Measurements from ENCODE around the gene GRSF1. TPM values are rescaled to one million over a fixed set of nuclear protein-coding genes. Genes with fewer than 3 reads are reported as not detected.

GRSF1 gene
- total and polyA plus RNA-seq, 12 donors: 35.6 to 149 (median 92.5) TPM

- 93 to 100% (median 96%) methylated on average over 1 of the region's 1 CpG for WGBS, 4 donors
- TF ChIP-seq CTCF (IDR thresholded peaks at IDR 0.05) (no peak), POLR2A (IDR thresholded peaks at IDR 0.05) (no peak)
- Histone ChIP-seq H3K9me3 (replicated peaks in 1 of 3) (no peaks in the 10 kb centered on the region), H3K27ac (no peak overlapping the region), H3K27me3 (no peaks in the 10 kb centered on the region), H3K36me3 (replicated peaks in 1 of 2) (peaks cover 0 to 27% of the 10 kb centered on the region in 2 donors), H3K4me1 (replicated peaks in 1 of 2) (no peaks in the 10 kb centered on the region), H3K4me3 (no peak overlapping the region)
- DNase-seq: no peak
- intact Hi-C loops (cut with DNase I): no loop called here
Observed at GRCh38 chr4:70815370-70815769, 24.3 kb downstream of the GRSF1 start.

GRCh38 chr4:70808151-70808550, 31.5 kb downstream of the GRSF1 start:
- H3K36me3 ChIP-seq (replicated peaks in 1 of 2): peaks cover 0 to 13% of the 10 kb centered on the region in 2 donors
- no peak overlapping the region for H3K27ac ChIP-seq
- no peaks in the 10 kb centered on the region for H3K4me1 ChIP-seq (replicated peaks in 1 of 2)
- no peaks in the 10 kb centered on the region for H3K27me3 ChIP-seq
- H3K4me3 ChIP-seq: no peak overlapping the region
- 74 to 87% (median 81%) methylated on average over 1 of the region's 1 CpG for WGBS, 4 donors
- intact Hi-C loops (cut with DNase I): no loop called here
- DNase-seq: no peak
- H3K9me3 ChIP-seq (replicated peaks in 1 of 3): no peaks in the 10 kb centered on the region
- no peak for TF ChIP-seq POLR2A (IDR thresholded peaks at IDR 0.05)
- no peak for TF ChIP-seq CTCF (IDR thresholded peaks at IDR 0.05)

GRCh38 chr4:70802928-70803580, 36.6 kb downstream of the GRSF1 start:
- no peak for DNase-seq
- 75 to 89% (median 82%) methylated on average over 5 of the region's 5 CpGs for WGBS, 4 donors
- no peaks in the 10 kb centered on the region for H3K4me1 ChIP-seq (replicated peaks in 1 of 2)
- no peak overlapping the region for H3K27ac ChIP-seq
- H3K27me3 ChIP-seq: no peaks in the 10 kb centered on the region
- TF ChIP-seq CTCF (IDR thresholded peaks at IDR 0.05): no peak
- no peak for TF ChIP-seq POLR2A (IDR thresholded peaks at IDR 0.05)
- no peak overlapping the region for H3K4me3 ChIP-seq
- no peaks in the 10 kb centered on the region for H3K9me3 ChIP-seq (replicated peaks in 1 of 3)
- intact Hi-C loops (cut with DNase I): no loop called here
- H3K36me3 ChIP-seq (replicated peaks in 1 of 2): peaks cover 0 to 26% of the 10 kb centered on the region in 2 donors

- WGBS, 4 donors: 80 to 98% (median 94%) methylated on average over 1 of the region's 1 CpG
- Histone ChIP-seq H3K4me1 (replicated peaks in 1 of 2) (no peaks in the 10 kb centered on the region), H3K27ac (no peak overlapping the region), H3K9me3 (replicated peaks in 1 of 3) (no peaks in the 10 kb centered on the region), H3K36me3 (replicated peaks in 1 of 2) (peaks cover 0 to 36% of the 10 kb centered on the region in 2 donors), H3K4me3 (no peak overlapping the region), H3K27me3 (no peaks in the 10 kb centered on the region)
- intact Hi-C loops (cut with DNase I): no loop called here
- TF ChIP-seq POLR2A (IDR thresholded peaks at IDR 0.05) (no peak), CTCF (IDR thresholded peaks at IDR 0.05) (no peak)
- no peak for DNase-seq
Observed at GRCh38 chr4:70801265-70801809, 38.4 kb downstream of the GRSF1 start.
